B cell (primary cell): Measurements from ENCODE around the gene OTOR. TPM values are rescaled to one million over a fixed set of nuclear protein-coding genes. Genes with fewer than 3 reads are reported as not detected.

ENCODE experiments used
- ATAC-seq: fragments of 200-7000 bp; cut with Tn5 transposase; one replicate; pipeline ENCODE4 v1.10.0; 2021; ENCODE audit warnings: low read depth, mild to moderate bottlenecking, moderate number of reproducible peaks, moderate library complexity
- CTCF ChIA-PET: fragments of 350-600 bp; sonication (Branson Sonifier 250); formaldehyde crosslinking; loops from one replicate; lab custom pipeline; 2021; ENCODE audit warnings: antibody characterized with exemption, inconsistent platforms; lab: Charles Lee
- POLR2A ChIA-PET: fragments of 350-600 bp; sonication (Branson Sonifier 250); formaldehyde crosslinking; loops from one replicate; lab custom pipeline; 2021; ENCODE audit warnings: antibody characterized with exemption; lab: Charles Lee
- DNase-seq: peaks from one replicate; pipeline ENCODE4 v3.0.0; 2013
- H2AFZ ChIP-seq: 2 replicates; pipeline ENCODE4 v1.6.1; 2012; ENCODE audit warnings: mild to moderate bottlenecking, low read depth, low read length; ENCODE audit not compliant: insufficient read depth, poor library complexity, severe bottlenecking
- H3K27ac ChIP-seq, 2 donors: 1 replicate in 1 of 2; 2 replicates in 1 of 2; pipeline ENCODE4 v1.5.1; 2012 to 2013; ENCODE audit warnings: low read length in 2 of 2, mild to moderate bottlenecking in 2 of 2, moderate library complexity in 1 of 2
- H3K27me3 ChIP-seq, 4 experiments: fragments of 200-600 bp in 1 of 4; sonication (generic) in 1 of 4; replicated peaks in 1 of 4; 1 replicate in 2 of 4; 2 replicates in 2 of 4; pipeline versions ENCODE4 v1.6.1 to v1.7.0; 2013 to 2016; ENCODE audit warnings: low read length in 3 of 4, mild to moderate bottlenecking in 2 of 4, mixed read lengths in 1 of 4, moderate library complexity in 1 of 4; ENCODE audit not compliant: insufficient read depth in 4 of 4, control insufficient read depth in 3 of 4; ENCODE audit errors: control extremely low read depth in 1 of 4
- H3K36me3 ChIP-seq, 2 experiments: replicated peaks in 1 of 2; 1 replicate in 1 of 2; 2 replicates in 1 of 2; pipeline versions ENCODE4 v1.6.1 to v1.7.1; 2013; ENCODE audit warnings: low read length in 1 of 2; ENCODE audit not compliant: insufficient read depth in 2 of 2, control insufficient read depth in 1 of 2; ENCODE audit errors: control extremely low read depth in 1 of 2, extremely low read depth in 1 of 2
- H3K4me1 ChIP-seq, 2 donors: fragments of 200-600 bp in 1 of 2; sonication (generic) in 1 of 2; 1 replicate in 1 of 2; 2 replicates in 1 of 2; pipeline versions ENCODE4 v1.5.1 to v1.6.1; 2013 to 2017; ENCODE audit warnings: low read length in 2 of 2; ENCODE audit not compliant: control insufficient read depth in 2 of 2, insufficient read depth in 2 of 2
- H3K4me2 ChIP-seq: replicated peaks from 2 replicates; pipeline ENCODE3; 2012; ENCODE audit warnings: mild to moderate bottlenecking, low read depth, low read length; ENCODE audit not compliant: poor library complexity, severe bottlenecking
- H3K4me3 ChIP-seq, 5 experiments: fragments of 200-600 bp in 1 of 5; sonication (generic) in 1 of 5; 1 replicate in 3 of 5; 2 replicates in 2 of 5; pipeline versions ENCODE4 v1.5.1 to v1.7.0; 2011 to 2016; ENCODE audit warnings: low read length in 4 of 5, mild to moderate bottlenecking in 4 of 5, low read depth in 2 of 5, control low read depth in 1 of 5, moderate library complexity in 1 of 5; ENCODE audit not compliant: insufficient read depth in 1 of 5; ENCODE audit errors: control extremely low read depth in 1 of 5, extremely low read depth in 1 of 5
- H3K79me2 ChIP-seq: fragments of 200-600 bp; sonication (generic); one replicate; pipeline ENCODE4 v1.6.0; 2016; ENCODE audit warnings: low read length; ENCODE audit not compliant: control insufficient read depth, insufficient read depth
- H3K9ac ChIP-seq: fragments of 200-600 bp; sonication (generic); 2 replicates; pipeline ENCODE4 v1.6.1; 2017; ENCODE audit warnings: mild to moderate bottlenecking, low read length, moderate library complexity
- H3K9me3 ChIP-seq, 3 donors: one replicate each; pipeline versions ENCODE4 v1.6.1 to v1.7.1; 2013; ENCODE audit warnings: low read length in 2 of 3; ENCODE audit not compliant: control insufficient read depth in 2 of 3, insufficient read depth in 1 of 3; ENCODE audit errors: control extremely low read depth in 1 of 3
- H4K20me1 ChIP-seq: 2 replicates; pipeline ENCODE4 v1.6.0; 2012; ENCODE audit warnings: mild to moderate bottlenecking, low read length; ENCODE audit not compliant: insufficient read depth, control insufficient read depth, poor library complexity, severe bottlenecking
- H3K27ac Mint-ChIP-seq: one replicate; pipeline ENCODE4 v1.8.0; 2021; ENCODE audit warnings: mixed read lengths
- H3K27me3 Mint-ChIP-seq: one replicate; pipeline ENCODE4 v1.8.0; 2021; ENCODE audit warnings: mixed read lengths
- H3K4me1 Mint-ChIP-seq: one replicate; pipeline ENCODE4 v1.8.0; 2021; ENCODE audit warnings: mixed read lengths
- H3K4me3 Mint-ChIP-seq: one replicate; pipeline ENCODE4 v1.8.0; 2021; ENCODE audit warnings: mixed read lengths
- H3K9me3 Mint-ChIP-seq: one replicate; pipeline ENCODE4 v1.8.0; 2022; ENCODE audit warnings: mixed read lengths; ENCODE audit not compliant: insufficient read depth
- EZH2 ChIP-seq: IDR thresholded peaks from 2 replicates; pipeline ENCODE4 v1.6.1; 2012; ENCODE audit warnings: borderline replicate concordance, low read depth, mild to moderate bottlenecking, moderate library complexity, low read length; ENCODE audit not compliant: insufficient read depth, poor library complexity, severe bottlenecking
- WGBS: methylation state at CpG from one replicate; pipeline ENCODE4 v1.1.5; 2013; ENCODE audit warnings: missing lambda C conversion rate; ENCODE audit not compliant: insufficient coverage; 5-methylcytosine and 5-hydroxymethylcytosine counted together
- intact Hi-C: fragments of 100-400 bp; cut with micrococcal nuclease; formaldehyde crosslinking; loops from one replicate; pipeline ENCODE4 v1.10.0; 2022
- polyA plus RNA-seq: library from polyadenylated mRNA; depleted of rRNA; stranded (reverse); fragments of >200 nt; gene quantifications from 2 replicates; pipeline ENCODE4 v1.2.3, GENCODE V29; 2012
- total RNA-seq, 2 donors: library from RNA; stranded (reverse); fragments of 120-200 nt in 1 of 2; gene quantifications; 1 replicate in 1 of 2; 2 replicates in 1 of 2; pipeline versions ENCODE4 v1.2.3 to v1.2.4, GENCODE V29; 2013 to 2022
- TF ChIP-seq, protein P1 (sequence below): fragments of 200-600 bp; IDR thresholded peaks from one replicate; pipeline ENCODE4 v1.8.0; 2022; ENCODE audit warnings: antibody characterized with exemption, mild to moderate bottlenecking

Gene OTOR
- total and polyA plus RNA-seq, 2 donors (not counting 1 experiment from before 2014, with no cell fraction given) = not detected

DNA sequence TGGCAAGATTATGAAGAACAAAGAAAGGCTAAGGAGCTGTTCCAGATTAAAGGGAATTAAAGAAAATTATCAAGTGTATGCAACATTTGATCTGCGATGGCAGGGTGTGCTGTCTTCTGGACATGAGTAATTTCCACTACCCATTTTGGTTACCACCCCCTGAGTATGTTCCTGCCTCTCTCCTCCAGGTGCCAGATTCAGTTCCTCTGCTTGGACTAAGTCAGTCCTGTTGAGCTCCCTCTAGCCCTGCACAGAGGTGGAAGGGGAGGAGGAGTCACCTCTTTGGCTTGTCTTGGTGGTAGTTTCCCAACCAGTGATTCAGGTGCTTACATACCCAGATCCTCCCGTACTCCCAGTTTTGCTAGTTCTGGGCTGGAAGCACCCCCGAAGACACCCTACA lies 40.5 kb upstream of the OTOR start:
- H3K27me3 ChIP-seq = peaks cover 0 to 6% (median 2%) of the 10 kb centered on the region in 4 experiments
- Mint-ChIP-seq H3K27ac (no peak overlapping the region), H3K4me1 (peaks cover 18% of the 10 kb centered on the region), H3K4me3 (no peak overlapping the region), H3K9me3 (peaks cover 3% of the 10 kb centered on the region), H3K27me3 (peaks cover 36% of the 10 kb centered on the region)
- H3K79me2 ChIP-seq = no peaks in the 10 kb centered on the region
- H3K27ac ChIP-seq = no peak overlapping the region
- H3K36me3 ChIP-seq = no peaks in the 10 kb centered on the region
- ChIA-PET POLR2A (no interaction called here), CTCF (no interaction called here)
- no peak for DNase-seq
- ATAC-seq = no peak
- H3K9ac ChIP-seq = no peak overlapping the region
- no peak overlapping the region for H3K4me2 ChIP-seq
- peaks cover 5 to 14% of the 10 kb centered on the region in 2 donors for H3K4me1 ChIP-seq
- peaks cover 0 to 10% (median 3%) of the 10 kb centered on the region in 3 donors for H3K9me3 ChIP-seq
- no peak overlapping the region for H3K4me3 ChIP-seq
- intact Hi-C loops = no loop called here
- 93% methylated on average over 2 of the region's 3 CpGs for WGBS
- H4K20me1 ChIP-seq = no peaks in the 10 kb centered on the region
- no peak overlapping the region for H2AFZ ChIP-seq
- no peak for TF ChIP-seq EZH2
- TF ChIP-seq, protein P1, sequence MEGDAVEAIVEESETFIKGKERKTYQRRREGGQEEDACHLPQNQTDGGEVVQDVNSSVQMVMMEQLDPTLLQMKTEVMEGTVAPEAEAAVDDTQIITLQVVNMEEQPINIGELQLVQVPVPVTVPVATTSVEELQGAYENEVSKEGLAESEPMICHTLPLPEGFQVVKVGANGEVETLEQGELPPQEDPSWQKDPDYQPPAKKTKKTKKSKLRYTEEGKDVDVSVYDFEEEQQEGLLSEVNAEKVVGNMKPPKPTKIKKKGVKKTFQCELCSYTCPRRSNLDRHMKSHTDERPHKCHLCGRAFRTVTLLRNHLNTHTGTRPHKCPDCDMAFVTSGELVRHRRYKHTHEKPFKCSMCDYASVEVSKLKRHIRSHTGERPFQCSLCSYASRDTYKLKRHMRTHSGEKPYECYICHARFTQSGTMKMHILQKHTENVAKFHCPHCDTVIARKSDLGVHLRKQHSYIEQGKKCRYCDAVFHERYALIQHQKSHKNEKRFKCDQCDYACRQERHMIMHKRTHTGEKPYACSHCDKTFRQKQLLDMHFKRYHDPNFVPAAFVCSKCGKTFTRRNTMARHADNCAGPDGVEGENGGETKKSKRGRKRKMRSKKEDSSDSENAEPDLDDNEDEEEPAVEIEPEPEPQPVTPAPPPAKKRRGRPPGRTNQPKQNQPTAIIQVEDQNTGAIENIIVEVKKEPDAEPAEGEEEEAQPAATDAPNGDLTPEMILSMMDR = no peak

DNA sequence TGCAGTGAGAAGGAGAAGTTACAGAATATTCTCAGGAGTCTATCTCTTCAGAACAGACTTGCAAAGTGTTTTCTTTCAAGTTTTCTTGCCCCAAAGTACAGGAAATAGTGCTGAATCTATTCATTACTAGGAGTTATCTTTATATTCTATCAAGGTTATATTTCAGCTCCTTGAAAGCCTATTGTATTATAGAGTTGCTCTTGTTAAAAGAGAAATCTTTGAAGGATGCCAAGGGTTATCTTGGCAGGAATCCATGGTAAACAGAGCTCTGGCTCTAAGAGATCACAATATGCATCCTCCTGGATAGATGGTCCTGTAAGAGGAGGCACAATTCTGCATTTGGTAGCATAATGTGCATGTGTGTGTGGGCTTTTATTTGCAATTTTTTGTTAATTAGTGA lies 39.6 kb upstream of the OTOR start:
- Mint-ChIP-seq H3K27ac (no peak overlapping the region), H3K9me3 (peaks cover 3% of the 10 kb centered on the region), H3K4me3 (no peak overlapping the region), H3K27me3 (peaks cover 37% of the 10 kb centered on the region), H3K4me1 (peaks cover 18% of the 10 kb centered on the region)
- peaks cover 0 to 6% (median 2%) of the 10 kb centered on the region in 4 experiments for H3K27me3 ChIP-seq
- H3K4me1 ChIP-seq = peaks cover 5 to 14% of the 10 kb centered on the region in 2 donors
- intact Hi-C loops = no loop called here
- no peak overlapping the region for H3K9ac ChIP-seq
- no peak overlapping the region for H2AFZ ChIP-seq
- no peak for DNase-seq
- H3K4me3 ChIP-seq = no peak overlapping the region
- H3K9me3 ChIP-seq = peaks cover 0 to 10% (median 3%) of the 10 kb centered on the region in 3 donors
- no peaks in the 10 kb centered on the region for H4K20me1 ChIP-seq
- no peak for ATAC-seq
- no peak overlapping the region for H3K27ac ChIP-seq
- H3K36me3 ChIP-seq = no peaks in the 10 kb centered on the region
- ChIA-PET CTCF (no interaction called here), POLR2A (no interaction called here)
- H3K4me2 ChIP-seq = no peak overlapping the region
- no peaks in the 10 kb centered on the region for H3K79me2 ChIP-seq
- TF ChIP-seq, protein P1 = no peak
- no peak for TF ChIP-seq EZH2
